HEK293 (cell line): ENCODE data around the gene ZBTB47.

ENCODE experiments used
- CTCF ChIA-PET: fragments of 350-600 bp; formaldehyde crosslinking; extraction: SDS; loops from one replicate; lab custom pipeline; 2021; ENCODE audit warnings: antibody characterized with exemption; lab: Yijun Ruan, JAX
- POLR2A ChIA-PET: fragments of 300-600 bp; formaldehyde crosslinking; extraction: SDS; loops from one replicate; lab custom pipeline; 2020; ENCODE audit warnings: antibody characterized with exemption, inconsistent platforms; lab: Yijun Ruan, JAX
- H3K27ac ChIP-seq: fragments of 200-500 bp; sonication (Bioruptor generic); 2 replicates; pipeline ENCODE4 v1.5.1; 2014; ENCODE audit warnings: low read depth, low read length, control low read depth, inconsistent platforms; ENCODE audit errors: extremely low read depth
- H3K36me3 ChIP-seq, 2 experiments: fragments of 200-500 bp in 1 of 2; sonication (Bioruptor generic) in 1 of 2; 1 replicate in 1 of 2; 2 replicates in 1 of 2; pipeline ENCODE4 v1.5.1; 2014 to 2017; ENCODE audit warnings: inconsistent platforms in 2 of 2, low read length in 2 of 2; ENCODE audit not compliant: control insufficient read depth in 2 of 2, insufficient read depth in 1 of 2
- H3K4me1 ChIP-seq: fragments of 200-500 bp; sonication (Bioruptor generic); 2 replicates; pipeline ENCODE4 v1.5.1; 2014; ENCODE audit warnings: mild to moderate bottlenecking, low read length, inconsistent platforms; ENCODE audit not compliant: control insufficient read depth, insufficient read depth
- H3K4me3 ChIP-seq: 2 replicates; pipeline ENCODE4 v1.5.1; 2011; ENCODE audit warnings: low read depth, mild to moderate bottlenecking, control low read depth, low read length, moderate library complexity
- H3K9me3 ChIP-seq: fragments of 200-500 bp; sonication (Bioruptor generic); 2 replicates; pipeline ENCODE4 v1.5.1; 2014; ENCODE audit warnings: low read depth, low read length, inconsistent platforms; ENCODE audit not compliant: control insufficient read depth, insufficient read depth
- BCL6B ChIP-seq: fragments of 450-650 bp; formaldehyde crosslinking; IDR thresholded peaks from 2 replicates; pipeline ENCODE4 v1.5.1; 2017; ENCODE audit warnings: missing biosample characterization, missing genetic modification characterization
- INSM2 ChIP-seq: fragments of 450-650 bp; formaldehyde crosslinking; IDR thresholded peaks from 2 replicates; pipeline ENCODE4 v1.5.1; 2016; ENCODE audit warnings: missing biosample characterization, missing genetic modification characterization
- OVOL3 ChIP-seq: fragments of 450-650 bp; formaldehyde crosslinking; IDR thresholded peaks from 2 replicates; pipeline ENCODE4 v1.5.1; 2016; ENCODE audit warnings: missing biosample characterization, missing genetic modification characterization
- ZBTB1 ChIP-seq: fragments of 450-650 bp; formaldehyde crosslinking; IDR thresholded peaks from 2 replicates; pipeline ENCODE4 v1.5.1; 2016; ENCODE audit warnings: missing biosample characterization, missing genetic modification characterization
- ZBTB17 ChIP-seq: fragments of 450-650 bp; formaldehyde crosslinking; IDR thresholded peaks from 2 replicates; pipeline ENCODE4 v1.5.1; 2016; ENCODE audit warnings: missing biosample characterization, missing genetic modification characterization
- ZFHX2 ChIP-seq: fragments of 450-650 bp; formaldehyde crosslinking; conservative IDR thresholded peaks from 2 replicates; pipeline ENCODE4 v1.5.1; 2016; ENCODE audit warnings: missing biosample characterization, missing genetic modification characterization
- ZNF121 ChIP-seq: fragments of 450-650 bp; formaldehyde crosslinking; IDR thresholded peaks from 2 replicates; pipeline ENCODE4 v1.5.1; 2016; ENCODE audit warnings: missing biosample characterization, missing genetic modification characterization
- ZNF155 ChIP-seq: fragments of 450-650 bp; formaldehyde crosslinking; IDR thresholded peaks from 2 replicates; pipeline ENCODE4 v1.5.1; 2016; ENCODE audit warnings: missing biosample characterization, missing genetic modification characterization
- ZNF157 ChIP-seq: fragments of 450-650 bp; formaldehyde crosslinking; IDR thresholded peaks from 2 replicates; pipeline ENCODE4 v1.5.1; 2016; ENCODE audit warnings: missing biosample characterization, missing genetic modification characterization
- ZNF175 ChIP-seq: fragments of 450-650 bp; formaldehyde crosslinking; IDR thresholded peaks from 2 replicates; pipeline ENCODE4 v1.5.1; 2016; ENCODE audit warnings: missing biosample characterization, missing genetic modification characterization
- ZNF223 ChIP-seq: fragments of 450-650 bp; formaldehyde crosslinking; IDR thresholded peaks from 2 replicates; pipeline ENCODE4 v1.5.1; 2016; ENCODE audit warnings: missing biosample characterization, missing genetic modification characterization
- ZNF341 ChIP-seq: fragments of 450-650 bp; formaldehyde crosslinking; IDR thresholded peaks from 2 replicates; pipeline ENCODE4; 2016; ENCODE audit warnings: low read depth, missing biosample characterization, missing genetic modification characterization
- ZNF37A ChIP-seq: fragments of 450-650 bp; IDR thresholded peaks from 2 replicates; pipeline ENCODE4 v1.5.1; 2018; ENCODE audit warnings: missing biosample characterization, missing genetic modification characterization
- ZNF518A ChIP-seq: fragments of 450-650 bp; formaldehyde crosslinking; conservative IDR thresholded peaks from 2 replicates; pipeline ENCODE4 v1.5.1; 2016; ENCODE audit warnings: low read depth, missing biosample characterization, missing genetic modification characterization
- ZNF664 ChIP-seq: fragments of 450-650 bp; formaldehyde crosslinking; IDR thresholded peaks from 2 replicates; pipeline ENCODE4 v1.5.1; 2016; ENCODE audit warnings: missing biosample characterization, missing genetic modification characterization

Gene ZBTB47

GRCh38 chr3:42702066-42702951, 48.8 kb downstream of the ZBTB47 start, which contains the start of gene HHATL:
HHATL (minus strand) TSS chr3:42702798; CDS start chr3:42700826, 1,972 bp downstream.
- H3K27ac ChIP-seq, result no peak within 1 kb of the TSS
- TF ChIP-seq ZNF121 (tag by site-specific recombination) (no peak), ZNF518A (tag by site-specific recombination) (no peak), ZNF157 (tag by site-specific recombination) (no peak), ZFHX2 (0 out of 2 replicates have a peak, but pooled peaks have one; percentile 22), ZNF37A (tag by site-specific recombination) (no peak), ZNF155 (no peak), BCL6B (no peak), INSM2 (no peak)
- H3K9me3 ChIP-seq, result no peaks in the 10 kb centered on the region
- POLR2A ChIA-PET, result no interaction called here
- no peaks in the 10 kb centered on the region for H3K36me3 ChIP-seq
- CTCF ChIA-PET, result no interaction called here
- H3K4me1 ChIP-seq, result no peaks in the 10 kb centered on the region
- H3K4me3 ChIP-seq, result no peak within 1 kb of the TSS

- ChIA-PET CTCF (no interaction called here), POLR2A (no interaction called here)
- H3K36me3 ChIP-seq, result no peaks in the 10 kb centered on the region
- H3K4me1 ChIP-seq, result no peaks in the 10 kb centered on the region
- H3K9me3 ChIP-seq, result no peaks in the 10 kb centered on the region
- TF ChIP-seq OVOL3 (tag by site-specific recombination) (no peak), ZBTB17 (tag by site-specific recombination) (no peak), ZNF37A (tag by site-specific recombination) (no peak), ZNF664 (tag by site-specific recombination) (no peak), ZNF341 (tag by site-specific recombination) (no peak), ZNF223 (tag by site-specific recombination) (no peak), ZBTB1 (tag by site-specific recombination) (no peak), ZNF175 (no peak)
- H3K4me3 ChIP-seq, result no peak overlapping the region
- H3K27ac ChIP-seq, result no peak overlapping the region
These were observed 49.6 kb downstream of the ZBTB47 start for GRCh38 chr3:42702982-42703694.
